Astrocyte (in vitro differentiated cells and primary cell): ENCODE measurements around the gene CES2.

Source experiments
- CTCF ChIP-seq: IDR thresholded peaks from 2 replicates; pipeline ENCODE4 v1.5.1; 2011; ENCODE audit warnings: low read depth, mild to moderate bottlenecking, inconsistent platforms, low read length, moderate library complexity; ENCODE audit not compliant: insufficient read depth
- EZH2 ChIP-seq: IDR thresholded peaks from 2 replicates; pipeline ENCODE4 v1.6.1; 2012; ENCODE audit warnings: mild to moderate bottlenecking, low read length, inconsistent platforms; ENCODE audit not compliant: insufficient read depth

GRCh38 chr16:66904846-66905632 lies 30.3 kb upstream of the CES2 start:
- TF ChIP-seq CTCF, result no peak
- TF ChIP-seq EZH2, result no peak
